ENCODE results near the gene HSPB2. TPM values are rescaled to one million over a fixed set of nuclear protein-coding genes. Genes with fewer than 3 reads are reported as not detected.
A peak's percentile ranks its signal among the peaks of the same experiment; 100 is the strongest.
"Not testable (repeated sequence)": the region's sequence is repeated elsewhere in the genome, so short reads cannot be mapped to it uniquely, and the experiment has no call there.

The HSPB2 gene
- total RNA-seq, 2 donors from 2014 or later: 0.73 to 3.1 TPM

DNA sequence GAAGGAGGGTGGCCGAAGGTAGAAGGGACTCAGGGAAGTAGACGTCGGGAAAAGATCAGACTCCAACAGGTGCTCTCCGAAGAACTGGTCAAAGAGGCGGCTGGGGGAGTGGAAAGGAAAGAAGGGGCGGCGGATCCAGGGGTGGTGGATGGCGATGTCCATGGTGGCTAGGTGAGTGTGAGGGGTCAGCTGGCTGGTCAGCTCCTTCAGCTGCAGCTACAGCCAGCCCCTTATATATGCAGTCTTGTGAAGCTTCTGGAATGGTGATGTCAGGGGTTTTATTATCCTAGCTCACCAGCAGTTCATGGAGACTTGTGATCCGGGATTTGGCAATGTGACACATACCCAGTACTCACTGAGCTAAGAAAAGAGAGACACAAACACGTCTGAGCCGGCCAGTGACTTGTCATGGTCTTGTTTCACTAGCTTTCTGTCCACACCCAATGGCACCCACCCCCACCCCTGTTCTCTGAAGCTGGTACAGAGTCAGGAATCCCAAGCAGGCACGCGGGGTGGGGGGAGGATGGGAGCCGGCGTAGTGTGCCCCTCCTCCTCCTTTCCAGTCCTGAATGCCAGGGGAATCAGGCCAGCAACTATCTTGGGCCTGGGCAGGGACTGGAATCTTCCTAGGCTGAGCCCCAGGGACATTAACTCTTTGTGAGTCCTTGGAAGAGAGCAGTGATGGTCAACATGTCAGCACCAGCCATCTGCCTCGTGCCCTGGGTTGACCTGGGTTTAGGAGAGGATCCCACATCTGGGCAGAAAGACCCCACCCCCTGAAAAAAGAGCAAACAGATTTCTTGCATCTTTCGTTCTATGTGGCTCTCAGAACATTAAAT, 752 bp upstream of the HSPB2 start, which contains the start of gene CRYAB:
Gene CRYAB, minus strand, starts transcription at position 208 of the 839 bp plus-strand sequence. Its CDS starts 46 bp downstream, at position 162.
- peak in 1 of 2 donors; percentile 74 for DNase-seq
- ATAC-seq: peak; percentile 49
- intact Hi-C loops (cut with DNase I, micrococcal nuclease): no loop called here

DNA sequence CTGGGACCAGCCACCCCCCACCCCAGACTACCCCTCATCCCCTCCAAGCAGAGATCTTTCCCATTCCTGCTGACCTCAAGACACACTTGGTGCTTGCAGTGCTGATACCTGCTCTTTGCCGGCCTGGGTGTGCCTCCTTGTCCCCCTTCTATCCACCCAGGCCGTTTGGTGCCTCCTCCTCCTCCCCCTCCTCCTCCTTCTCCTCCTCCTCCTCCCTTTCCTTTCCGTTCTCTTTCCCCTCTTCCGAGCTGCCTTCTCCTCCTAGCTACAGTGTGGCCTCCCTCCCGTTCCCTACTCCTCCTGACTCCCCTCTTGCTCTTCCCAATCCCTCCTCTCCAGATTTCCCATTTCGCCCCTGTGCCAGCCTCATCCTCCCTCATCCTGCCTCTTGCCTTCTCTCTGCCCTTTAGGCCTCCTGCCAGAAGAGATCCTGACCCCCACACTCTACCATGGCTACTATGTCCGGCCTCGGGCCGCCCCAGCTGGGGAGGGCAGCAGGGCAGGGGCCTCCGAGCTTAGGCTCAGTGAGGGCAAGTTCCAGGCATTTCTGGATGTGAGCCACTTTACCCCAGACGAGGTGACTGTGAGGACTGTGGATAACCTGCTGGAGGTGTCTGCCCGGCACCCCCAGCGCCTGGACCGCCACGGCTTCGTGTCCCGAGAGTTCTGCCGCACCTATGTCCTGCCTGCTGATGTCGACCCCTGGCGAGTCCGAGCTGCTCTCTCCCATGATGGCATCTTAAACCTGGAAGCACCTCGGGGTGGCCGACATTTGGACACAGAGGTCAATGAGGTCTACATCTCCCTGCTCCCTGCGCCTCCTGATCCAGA, 712 bp downstream of the HSPB2 start:
- ATAC-seq: no peak
- intact Hi-C loops (cut with DNase I, micrococcal nuclease): no loop called here
- DNase-seq: no peak

- ATAC-seq: no peak
Observed at GRCh38 chr11:111913997-111914396, 1.5 kb downstream of the HSPB2 start.

GRCh38 chr11:111916768-111917167, 4.2 kb downstream of the HSPB2 start:
- ATAC-seq (no peak), DNase-seq (no peak)
- intact Hi-C loops (cut with DNase I, micrococcal nuclease): no loop called here

More at GRCh38 chr11:111913997-111914396, 1.5 kb downstream of the HSPB2 start:
- no peak for DNase-seq
- intact Hi-C loops (cut with DNase I, micrococcal nuclease): no loop called here

GRCh38 chr11:111917312-111917711, 4.8 kb downstream of the HSPB2 start:
- intact Hi-C loops (cut with DNase I, micrococcal nuclease): no loop called here
- DNase-seq (no peak), ATAC-seq (no peak)

DNA sequence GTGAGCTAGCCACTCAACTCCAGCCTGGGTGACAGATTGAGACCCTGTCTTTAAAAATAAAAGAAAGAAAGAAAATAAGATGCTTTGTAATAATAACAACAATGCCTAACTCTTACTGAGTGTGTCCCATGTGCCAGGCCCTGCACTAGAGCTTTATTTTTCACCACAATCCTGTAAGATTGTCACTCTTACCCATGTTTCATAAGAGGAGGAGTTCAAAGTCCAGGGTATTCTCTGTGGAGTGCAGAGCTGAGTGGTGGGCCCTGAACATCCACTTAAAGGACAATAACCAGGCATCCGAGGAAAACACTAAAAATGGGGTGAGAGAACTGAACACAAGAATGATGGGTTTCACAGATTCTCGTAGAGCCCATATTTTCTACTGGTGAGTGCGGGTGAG, 5.3 kb downstream of the HSPB2 start:
- intact Hi-C loops (cut with DNase I, micrococcal nuclease): no loop called here
- ATAC-seq (no peak), DNase-seq (no peak)

- intact Hi-C loops (cut with DNase I, micrococcal nuclease): no loop called here
- ATAC-seq: peak; percentile 97
- peak; percentile 72 to 84 for DNase-seq
Observed at GRCh38 chr11:111918390-111919256, 6.1 kb downstream of the HSPB2 start, which contains the start of gene C11orf52. TSS of gene C11orf52 (plus strand) at chr11:111918913. CDS start at chr11:111918973, 60 bp downstream.

- intact Hi-C loops (cut with DNase I, micrococcal nuclease): no loop called here
- ATAC-seq (no peak), DNase-seq (no peak)
Observed at GRCh38 chr11:111920908-111921307, 8.4 kb downstream of the HSPB2 start.

GRCh38 chr11:111921541-111922230, 9.2 kb downstream of the HSPB2 start:
- ATAC-seq: no peak
- intact Hi-C loops (cut with DNase I, micrococcal nuclease): no loop called here
- no peak for DNase-seq

DNA sequence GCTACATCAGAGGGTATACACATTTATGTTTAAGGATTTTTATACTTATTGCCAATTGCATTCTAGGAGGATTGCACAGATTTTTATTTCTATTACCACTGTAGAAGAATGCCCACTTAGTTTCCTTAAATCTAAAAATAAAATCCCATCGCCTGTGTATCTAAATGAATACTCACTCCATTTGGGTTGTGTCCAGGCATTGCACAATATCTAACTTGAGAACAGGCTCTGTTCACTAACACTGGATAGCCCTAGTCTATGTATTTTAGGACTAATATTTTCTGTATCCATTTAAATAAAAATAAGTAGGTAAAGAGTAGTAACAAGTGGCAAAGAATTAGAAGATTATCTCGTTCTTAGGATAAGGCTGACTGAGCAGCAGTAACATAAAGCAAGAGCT, 10.3 kb downstream of the HSPB2 start:
- DNase-seq: no peak
- ATAC-seq: no peak
- intact Hi-C loops (cut with DNase I, micrococcal nuclease): no loop called here

- DNase-seq (no peak), ATAC-seq (no peak)
- intact Hi-C loops (cut with DNase I, micrococcal nuclease): no loop called here
Observed at GRCh38 chr11:111923351-111923788, 10.8 kb downstream of the HSPB2 start.

DNA sequence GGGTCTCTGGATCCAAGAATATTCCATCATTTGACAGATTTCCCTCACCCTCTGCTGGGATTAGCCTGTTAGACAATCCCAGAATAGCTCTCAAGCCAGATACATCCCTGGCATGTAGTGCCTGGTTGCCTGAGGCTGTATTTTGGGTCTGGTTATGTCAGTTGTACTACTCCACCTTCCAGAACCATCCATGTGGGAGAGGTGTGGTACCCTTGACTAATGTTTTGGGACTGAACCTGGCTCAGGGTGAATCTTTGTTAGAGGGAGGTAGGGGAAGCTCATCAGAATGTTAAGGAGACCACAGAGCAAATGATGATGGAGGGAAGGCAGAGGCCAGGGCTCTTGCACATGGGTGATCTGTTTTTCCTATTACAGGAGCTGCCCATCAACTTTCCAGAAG, 11.4 kb downstream of the HSPB2 start:
- DNase-seq (no peak), ATAC-seq (no peak)
- intact Hi-C loops (cut with DNase I, micrococcal nuclease): no loop called here

DNA sequence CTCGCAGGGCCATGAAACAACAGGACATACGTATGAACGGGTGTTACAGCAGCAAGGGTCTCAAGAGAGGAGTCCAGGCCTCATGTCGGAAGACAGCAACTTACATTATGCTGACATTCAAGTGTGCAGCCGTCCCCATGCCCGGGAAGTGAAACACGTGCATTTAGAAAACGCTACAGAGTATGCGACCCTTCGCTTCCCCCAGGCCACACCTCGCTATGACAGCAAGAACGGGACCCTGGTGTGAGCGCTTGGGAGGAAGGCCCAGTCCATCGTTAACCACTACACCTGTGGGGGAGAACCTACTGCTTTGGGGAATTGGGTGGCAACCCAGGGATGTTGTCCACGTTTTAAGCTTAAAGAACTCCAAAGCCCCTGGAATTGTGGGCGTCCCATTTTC, 13.4 kb downstream of the HSPB2 start:
- ATAC-seq (no peak), DNase-seq (no peak)
- intact Hi-C loops (cut with DNase I, micrococcal nuclease): no loop called here

DNA sequence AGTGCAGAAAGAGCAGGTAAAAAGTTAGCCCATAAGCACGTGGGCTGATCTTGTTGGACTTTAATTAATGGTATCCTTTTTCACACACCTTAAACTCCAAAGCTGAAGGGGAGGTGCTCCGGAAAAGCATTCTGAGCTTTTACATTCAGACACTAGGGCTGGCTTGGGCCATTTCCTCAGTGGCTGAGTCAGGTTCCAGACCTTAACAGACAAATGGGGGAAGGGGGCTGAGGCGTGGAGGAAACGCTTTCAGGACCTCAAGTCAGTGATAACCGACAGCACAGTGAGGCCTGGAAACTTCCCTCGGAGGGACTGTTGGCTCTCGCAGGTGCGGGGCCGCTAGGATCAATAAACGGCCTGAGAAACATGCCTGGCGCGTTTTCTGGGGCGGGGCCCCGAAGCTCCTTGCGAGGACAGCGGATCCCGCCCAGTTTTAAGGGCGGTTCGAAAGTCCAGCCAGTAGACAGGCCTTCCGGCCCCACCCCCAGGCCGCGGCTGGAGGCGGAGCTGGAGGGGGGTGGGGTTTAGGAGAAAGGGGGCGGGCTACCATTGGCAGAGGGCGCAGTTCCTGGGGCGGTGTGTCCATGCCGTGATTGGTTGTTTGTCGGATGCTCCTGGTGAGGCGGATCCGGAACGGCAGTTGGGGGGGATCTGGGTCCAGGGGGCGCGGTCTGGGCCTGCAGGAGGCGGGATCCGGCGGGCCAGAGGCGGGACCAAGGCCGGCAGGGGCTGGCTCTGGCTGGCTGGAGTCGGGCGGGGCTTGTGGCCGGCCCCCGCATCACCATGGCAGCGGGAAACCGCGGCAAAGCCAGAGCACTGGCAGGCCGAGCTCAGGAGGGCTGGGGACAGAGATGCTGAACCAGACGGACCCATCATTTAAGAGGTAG, 14.2 kb downstream of the HSPB2 start:
- peak; percentile 93 for ATAC-seq
- peak; percentile 97 to 98 for DNase-seq
- intact Hi-C loops (cut with DNase I, micrococcal nuclease): no loop called here

GRCh38 chr11:111930472-111930871, 17.9 kb downstream of the HSPB2 start:
- intact Hi-C loops (cut with DNase I, micrococcal nuclease): loop anchor here in 1 of 2 donors (5.0 kb wide), 1 partner anchor 52 kb away; no protein-coding TSS in a partner anchor
- ATAC-seq: no peak
- DNase-seq: no peak

DNA sequence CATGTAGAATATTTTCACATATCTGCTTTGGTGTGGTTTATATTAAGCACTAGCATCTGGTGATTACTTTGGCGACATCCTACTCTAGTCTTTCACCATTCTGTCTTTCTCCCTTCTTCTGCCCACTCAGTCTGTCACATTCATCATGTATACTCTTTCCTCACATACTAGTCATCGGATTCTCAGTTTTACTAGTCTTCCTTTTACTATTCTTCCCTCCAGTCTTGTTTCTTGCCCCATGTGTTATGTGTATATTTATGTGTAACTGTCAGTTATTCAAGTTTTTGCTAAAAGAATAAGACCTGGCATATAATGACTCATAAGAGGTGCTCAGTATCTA, 20.0 kb downstream of the HSPB2 start:
- ATAC-seq (no peak), DNase-seq (no peak)
- intact Hi-C loops (cut with DNase I, micrococcal nuclease): loop anchor here in 1 of 2 donors (5.0 kb wide), 1 partner anchor 50 kb away; no protein-coding TSS in a partner anchor

DNA sequence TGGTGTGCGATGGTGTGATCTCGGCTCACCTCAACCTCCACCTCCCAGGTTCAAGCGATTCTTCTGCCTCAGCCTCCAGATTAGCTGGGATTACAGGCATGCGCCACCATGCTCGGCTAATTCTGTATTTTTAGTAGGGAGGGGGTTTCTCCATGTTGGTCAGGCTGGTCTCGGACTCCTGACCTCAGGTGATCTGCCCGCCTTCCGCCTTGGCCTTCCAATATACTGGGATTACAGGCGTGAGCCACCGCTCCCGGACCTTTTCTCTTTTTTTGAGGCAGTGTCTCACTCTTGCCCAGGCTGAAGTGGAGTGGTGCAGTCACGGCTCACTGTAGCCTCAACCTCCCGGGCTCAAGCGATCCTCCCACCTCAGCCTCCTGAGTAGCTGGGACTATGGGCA, 20.6 kb downstream of the HSPB2 start:
- intact Hi-C loops (cut with DNase I, micrococcal nuclease): loop anchor here in 1 of 2 donors (5.0 kb wide), 1 partner anchor 49 kb away; no protein-coding TSS in a partner anchor
- not testable (repeated sequence) for ATAC-seq, DNase-seq

All from left colon (tissue), 2 donors.